Measurements from ENCODE around the gene KLF15.
A peak's percentile ranks its signal among the peaks of the same experiment; 100 is the strongest.

Gene KLF15

DNA sequence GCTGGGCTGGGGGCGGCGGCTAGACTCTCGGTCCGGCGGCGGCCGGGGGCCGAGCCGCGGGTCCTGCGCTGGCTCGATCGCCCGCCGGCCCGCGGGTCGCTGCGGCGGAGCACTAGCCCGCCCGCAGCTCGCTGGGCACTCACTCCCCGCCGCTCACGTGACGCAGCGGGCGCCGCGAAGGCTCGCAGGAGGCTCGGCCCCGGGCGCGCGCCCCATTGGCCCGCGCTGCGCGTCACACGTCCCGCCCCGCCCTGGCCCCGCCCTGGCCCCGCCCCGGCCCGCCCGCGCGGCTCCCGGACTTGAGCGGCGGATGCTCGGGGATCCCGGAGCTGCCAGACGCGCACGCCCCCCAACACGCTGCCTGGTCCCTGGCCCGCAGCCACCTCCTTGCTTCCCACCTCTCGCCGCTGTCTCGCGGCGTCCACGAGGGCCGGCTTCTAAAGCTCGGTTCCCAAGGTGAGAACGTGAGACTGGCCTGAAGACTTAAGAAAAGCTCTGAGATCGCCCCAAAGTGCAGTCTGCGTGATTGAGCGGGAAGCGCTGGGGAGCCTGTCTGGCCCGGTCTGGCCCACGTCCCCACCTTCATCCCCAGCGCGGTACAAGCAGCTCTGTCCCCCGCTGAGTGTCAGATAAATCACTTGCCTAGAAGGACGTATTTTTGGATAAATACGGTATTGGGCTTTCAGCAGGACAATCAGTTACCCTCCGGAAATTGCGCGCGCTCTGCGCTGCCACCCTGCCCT lies at the start of gene KLF15:
TSS of gene KLF15 (minus strand) at position 114 of the 743 bp plus-strand sequence. CDS start 4,486 bp downstream, outside the sequence.
- peak; percentile 48 to 68 for DNase-seq (ENCODE audit: extremely low read depth in 1 of 2, low read depth in 1 of 2)

GRCh38 chr3:126406389-126407296 lies 49.4 kb upstream of the KLF15 start:
- DNase-seq (ENCODE audit: extremely low read depth in 1 of 2, low read depth in 1 of 2), result no peak

DNA sequence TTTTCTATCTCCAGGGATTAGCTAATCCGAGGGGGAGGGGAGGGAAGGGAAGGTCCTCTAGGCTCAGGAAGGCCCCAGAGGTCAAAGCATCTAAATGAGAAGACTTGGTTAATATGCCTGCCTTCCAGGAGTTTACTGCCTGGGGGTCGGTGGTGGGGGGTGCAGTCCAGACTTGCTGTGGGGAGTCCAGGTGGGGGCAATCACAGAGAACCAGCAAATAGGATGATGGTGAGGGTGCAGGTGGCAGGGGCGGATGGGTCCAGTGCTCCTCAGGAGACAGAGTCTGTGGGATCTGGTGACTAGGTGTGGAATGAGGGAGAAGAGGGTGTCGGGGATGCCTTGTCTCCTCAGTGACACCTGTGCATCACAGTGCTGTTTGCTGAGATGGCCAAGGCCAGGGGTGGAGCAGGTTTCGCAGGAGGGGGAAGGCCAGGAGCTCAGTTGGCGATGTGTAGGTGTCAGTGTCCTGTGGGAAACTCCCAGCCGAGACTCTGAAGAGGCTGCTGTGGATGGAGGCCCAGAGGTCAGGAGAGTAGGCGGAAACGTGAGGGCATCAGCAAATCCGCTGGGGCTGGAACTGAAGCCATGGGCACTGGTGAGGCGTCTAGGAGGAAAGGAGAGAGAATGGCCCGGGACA lies 45.6 kb upstream of the KLF15 start:
- DNase-seq (ENCODE audit: extremely low read depth in 1 of 2, low read depth in 1 of 2), result no peak

GRCh38 chr3:126402178-126402577 lies 45.0 kb upstream of the KLF15 start:
- DNase-seq (ENCODE audit: extremely low read depth in 1 of 2, low read depth in 1 of 2), result no peak

DNA sequence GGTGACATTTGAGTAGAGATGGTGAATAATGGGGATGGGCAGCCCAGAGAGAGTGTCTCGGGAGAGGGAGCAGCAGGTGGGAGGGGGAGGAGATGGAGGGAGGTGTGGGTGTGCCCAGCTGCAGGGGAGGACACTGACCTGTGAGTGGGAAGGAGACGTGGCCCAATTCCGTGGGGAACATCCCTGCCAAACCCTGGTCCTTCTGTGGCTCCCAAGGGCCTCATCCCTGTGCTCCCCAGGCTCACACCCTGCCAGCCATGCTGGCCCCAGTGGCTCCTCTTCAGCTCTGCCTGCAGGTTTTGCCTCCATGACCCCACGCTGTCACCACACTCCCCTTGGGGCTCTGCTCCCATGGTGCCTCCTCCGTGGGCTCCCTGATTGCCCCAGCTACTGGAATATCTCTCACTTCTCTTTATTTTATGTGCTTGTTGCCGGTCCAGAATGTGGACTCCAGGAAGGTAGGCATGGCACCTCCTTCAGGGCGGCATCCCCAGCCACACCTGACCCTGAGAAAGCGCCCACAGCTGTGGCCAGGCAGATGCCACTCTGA lies 44.5 kb upstream of the KLF15 start:
- no peak for DNase-seq (ENCODE audit: extremely low read depth in 1 of 2, low read depth in 1 of 2)

DNA sequence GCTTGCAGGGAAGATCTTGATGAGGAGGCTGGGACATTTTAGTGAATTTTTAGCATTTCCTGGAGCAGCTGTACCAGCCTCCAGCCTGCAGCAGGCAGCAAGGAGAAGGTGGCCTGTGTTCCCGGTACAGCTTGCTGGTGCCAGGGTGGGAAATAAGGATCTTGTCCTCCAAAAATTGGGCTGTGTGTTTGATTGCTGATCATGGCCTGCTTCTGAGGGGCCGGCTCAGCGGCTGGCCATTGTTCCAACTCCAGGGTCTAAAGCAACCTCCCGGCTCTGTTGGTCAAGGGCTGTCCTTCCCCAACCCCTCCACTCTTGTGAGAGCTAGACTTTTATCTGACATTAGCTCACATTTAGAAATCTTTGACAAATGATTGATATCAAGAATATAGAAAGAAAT lies 42.5 kb upstream of the KLF15 start:
- no peak for DNase-seq (ENCODE audit: extremely low read depth in 1 of 2, low read depth in 1 of 2)

GRCh38 chr3:126399351-126399735 lies 42.1 kb upstream of the KLF15 start:
- no peak for DNase-seq (ENCODE audit: extremely low read depth in 1 of 2, low read depth in 1 of 2)

DNA sequence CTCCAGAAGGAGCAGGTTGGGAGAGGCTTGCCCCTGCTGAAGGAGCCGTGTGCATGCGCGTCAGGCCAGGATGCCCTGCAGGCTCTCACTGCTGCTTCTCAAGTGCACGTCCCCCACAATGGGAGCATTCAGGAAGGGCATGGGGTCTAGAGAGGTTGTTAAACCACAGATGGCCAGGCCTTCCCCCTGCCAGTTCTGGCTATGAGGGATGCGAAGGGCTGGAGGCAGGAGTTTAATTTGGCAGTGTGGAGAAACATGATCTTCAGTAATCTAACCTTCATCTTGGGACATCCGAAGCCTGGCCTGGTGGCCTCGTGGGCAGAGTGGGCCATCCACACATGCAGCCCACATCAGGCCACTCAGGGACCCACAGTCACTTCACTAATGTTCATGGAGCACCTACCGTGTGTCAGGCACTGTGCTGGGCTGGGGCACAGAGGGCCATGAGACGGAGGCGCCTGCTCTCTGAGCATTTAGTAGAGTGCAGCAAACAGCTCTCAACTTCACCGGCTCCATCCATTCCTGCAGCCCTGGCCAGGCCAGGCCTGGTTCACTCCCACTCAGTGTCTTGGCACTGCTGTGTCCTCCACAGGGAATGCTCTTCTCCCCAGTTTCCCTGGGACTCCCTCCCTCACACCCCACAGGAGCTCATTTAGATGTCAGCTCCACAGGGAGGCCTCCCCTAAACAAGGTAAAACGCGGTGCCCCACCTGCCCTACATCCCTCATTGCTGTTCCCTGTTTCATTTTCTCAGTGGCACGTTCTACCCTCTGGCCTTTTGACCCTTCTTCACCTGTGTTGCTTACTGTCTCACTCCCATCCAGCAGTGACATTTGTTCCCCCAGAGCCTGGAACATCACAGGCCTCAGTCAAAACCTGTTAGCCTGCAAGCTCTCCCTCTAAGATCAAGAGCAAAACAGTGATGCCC lies 41.5 kb upstream of the KLF15 start:
- DNase-seq (ENCODE audit: extremely low read depth in 1 of 2, low read depth in 1 of 2), result no peak

DNA sequence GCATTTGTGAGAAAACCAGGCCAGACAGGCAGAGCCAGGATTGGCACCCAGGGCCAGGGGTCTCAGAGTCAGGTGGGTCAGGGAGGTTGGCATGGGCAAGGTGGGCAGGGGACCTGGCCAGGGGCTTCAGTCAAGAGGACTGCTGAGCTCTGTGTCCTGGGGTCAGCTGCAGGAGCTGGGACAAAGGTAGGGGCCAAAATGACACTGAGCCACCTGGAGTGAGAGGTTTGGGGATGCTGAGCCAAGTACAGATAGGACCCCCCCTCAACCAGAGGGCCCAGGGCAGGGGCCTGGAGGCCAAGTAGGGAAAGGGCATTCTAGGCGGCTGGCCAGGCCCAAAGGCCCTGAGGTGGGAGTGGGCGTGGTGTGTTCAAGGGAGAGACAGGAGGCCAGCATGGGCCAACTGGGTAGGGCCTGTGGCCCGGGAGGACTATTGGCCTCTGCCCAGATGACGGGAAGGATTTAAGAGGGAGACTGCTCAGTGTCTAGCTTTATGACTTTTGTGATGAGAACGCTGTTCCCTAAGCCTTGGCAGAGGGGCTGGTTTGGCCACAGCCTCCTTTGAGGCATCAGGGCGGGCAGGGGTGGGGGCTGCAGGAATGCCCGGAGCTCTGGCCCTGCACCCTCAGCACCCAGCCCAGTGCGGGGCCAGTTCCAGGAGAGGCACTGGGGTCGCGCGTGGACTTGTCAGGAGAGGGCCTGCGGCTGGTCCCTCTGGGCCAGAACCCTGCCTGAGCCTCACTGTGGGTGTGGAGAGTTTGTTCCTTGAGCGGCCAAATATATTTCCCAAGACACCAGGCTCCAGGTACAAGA lies 40.6 kb upstream of the KLF15 start:
- no peak for DNase-seq (ENCODE audit: extremely low read depth in 1 of 2, low read depth in 1 of 2)

DNA sequence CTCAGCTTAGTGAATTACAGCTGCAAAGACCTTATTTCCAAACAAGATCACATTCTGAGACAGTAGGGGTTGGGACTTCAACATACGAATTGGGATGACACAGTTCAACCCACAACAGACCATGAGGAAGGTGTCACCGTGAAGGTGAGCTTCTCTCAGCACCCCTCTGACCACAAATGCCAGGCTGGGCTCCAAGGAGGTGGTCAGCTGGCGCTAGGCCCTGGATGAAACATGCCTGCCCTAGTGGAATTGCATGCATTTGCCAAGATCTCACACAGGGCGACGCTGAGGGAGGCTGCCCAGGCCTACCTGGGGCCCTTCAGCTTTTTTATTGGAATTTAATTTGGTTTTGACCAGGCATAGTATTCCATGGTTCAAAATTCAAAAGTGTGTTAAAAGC lies 39.3 kb upstream of the KLF15 start:
- DNase-seq (ENCODE audit: extremely low read depth in 1 of 2, low read depth in 1 of 2), result no peak

GRCh38 chr3:126395846-126396513 lies 38.8 kb upstream of the KLF15 start:
- no peak for DNase-seq (ENCODE audit: extremely low read depth in 1 of 2, low read depth in 1 of 2)

DNA sequence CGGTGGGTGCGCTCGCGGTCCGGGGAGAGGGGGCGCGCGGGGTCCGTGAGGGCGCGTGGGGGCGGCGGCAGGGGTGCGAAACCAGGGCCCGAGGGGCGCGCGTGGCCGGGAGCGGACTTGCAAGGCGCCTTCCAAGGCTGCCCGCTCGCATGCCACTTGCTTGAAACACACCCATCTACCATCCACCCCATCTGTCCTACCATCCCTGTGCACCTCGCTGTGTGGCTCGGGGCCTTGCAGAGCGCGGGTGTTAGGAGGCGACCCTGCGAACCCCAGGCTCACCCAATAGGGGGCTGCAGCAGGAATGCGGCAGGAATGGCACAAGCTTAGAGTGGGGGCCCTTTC lies 37.7 kb upstream of the KLF15 start:
- no peak for DNase-seq (ENCODE audit: extremely low read depth in 1 of 2, low read depth in 1 of 2)

- no peak for DNase-seq (ENCODE audit: extremely low read depth in 1 of 2, low read depth in 1 of 2)
Observed at GRCh38 chr3:126394179-126394976, 37.2 kb upstream of the KLF15 start, which contains the start of gene CFAP100. Gene CFAP100, plus strand, starts transcription at chr3:126394909. Its CDS starts 1,092 bp downstream, at chr3:126396001.

GRCh38 chr3:126393563-126393962 lies 36.4 kb upstream of the KLF15 start:
- DNase-seq (ENCODE audit: extremely low read depth in 1 of 2, low read depth in 1 of 2), result no peak

GRCh38 chr3:126392246-126392645 lies 35.0 kb upstream of the KLF15 start:
- no peak for DNase-seq (ENCODE audit: extremely low read depth in 1 of 2, low read depth in 1 of 2)

- DNase-seq (ENCODE audit: extremely low read depth in 1 of 2, low read depth in 1 of 2), result no peak
Observed at GRCh38 chr3:126391631-126392030, 34.4 kb upstream of the KLF15 start.

DNA sequence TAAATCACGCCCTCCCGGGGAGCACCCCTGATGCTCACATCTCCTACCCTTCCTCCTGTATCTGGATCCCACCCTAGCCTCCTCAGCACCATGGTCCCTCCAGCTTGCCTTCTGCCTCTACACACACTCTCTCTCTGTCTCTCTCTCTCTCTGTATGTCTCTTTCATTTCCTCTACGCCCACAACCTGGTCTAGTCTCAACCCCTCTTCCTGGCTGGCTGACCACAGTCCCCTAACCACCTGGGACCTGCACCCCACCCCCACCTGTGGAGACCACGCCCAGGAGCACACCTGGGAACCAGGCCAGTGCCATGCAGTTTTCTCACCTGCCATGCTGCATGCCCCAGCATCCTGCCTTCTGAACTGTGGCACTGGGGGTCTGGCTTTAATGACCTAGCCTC lies 33.5 kb upstream of the KLF15 start:
- DNase-seq (ENCODE audit: extremely low read depth in 1 of 2, low read depth in 1 of 2), result no peak

DNA sequence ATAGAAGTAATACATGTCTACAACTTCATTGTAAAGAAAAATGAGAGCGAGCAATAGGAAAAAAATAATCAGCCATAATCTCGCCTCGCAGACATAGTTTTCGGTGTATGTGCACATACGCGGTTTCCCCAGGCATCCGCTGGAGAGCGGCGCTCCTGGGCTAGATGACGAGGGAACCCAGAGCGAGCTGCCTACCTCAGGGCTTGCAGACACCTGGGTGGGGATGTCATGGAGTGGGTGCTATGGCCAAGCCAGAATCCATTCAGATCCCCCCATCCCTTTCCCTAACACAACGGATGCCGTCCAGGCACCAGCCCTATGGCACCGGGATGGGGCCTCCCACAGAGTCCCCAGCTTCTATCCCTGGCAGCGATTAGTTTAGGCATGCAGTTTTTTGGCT lies 33.0 kb upstream of the KLF15 start:
- no peak for DNase-seq (ENCODE audit: extremely low read depth in 1 of 2, low read depth in 1 of 2)

Data from stimulated activated CD8-positive, alpha-beta memory T cell treated with anti-CD3 and anti-CD28 coated beads, Interleukin-7, amount 100 ng/mL, for 48 hours (primary cell).